ENCODE data around the gene TCF7L2.

TCF7L2 gene

GRCh38 chr10:113086282-113086681, 136.2 kb downstream of the TCF7L2 start:
- no peak for DNase-seq
- no peaks in the 10 kb centered on the region for H3K9me3 ChIP-seq (ENCODE audit: severe bottlenecking)
- TF ChIP-seq CTCF (IDR thresholded peaks at IDR 0.05; ENCODE audit: low read depth, low read length), result no peak
- H3K27me3 ChIP-seq (ENCODE audit: insufficient read depth, low read depth, severe bottlenecking), result no peaks in the 10 kb centered on the region
- no peak overlapping the region for H3K4me3 ChIP-seq (ENCODE audit: low read depth, low read length)
- no peak overlapping the region for H3K27ac ChIP-seq
- H3K36me3 ChIP-seq, result no peaks in the 10 kb centered on the region

GRCh38 chr10:113087165-113088029, 137.3 kb downstream of the TCF7L2 start:
- Histone ChIP-seq H3K36me3 (no peaks in the 10 kb centered on the region), H3K9me3 (ENCODE audit: severe bottlenecking) (no peaks in the 10 kb centered on the region), H3K4me3 (ENCODE audit: low read depth, low read length) (no peak overlapping the region), H3K27ac (no peak overlapping the region), H3K27me3 (ENCODE audit: insufficient read depth, low read depth, severe bottlenecking) (no peaks in the 10 kb centered on the region)
- TF ChIP-seq CTCF (IDR thresholded peaks at IDR 0.05; ENCODE audit: low read depth, low read length), result no peak
- DNase-seq, result no peak

GRCh38 chr10:113088194-113088593, 138.1 kb downstream of the TCF7L2 start:
- Histone ChIP-seq H3K9me3 (ENCODE audit: severe bottlenecking) (no peaks in the 10 kb centered on the region), H3K27ac (no peak overlapping the region), H3K27me3 (ENCODE audit: insufficient read depth, low read depth, severe bottlenecking) (no peaks in the 10 kb centered on the region), H3K4me3 (ENCODE audit: low read depth, low read length) (no peak overlapping the region), H3K36me3 (no peaks in the 10 kb centered on the region)
- TF ChIP-seq CTCF (IDR thresholded peaks at IDR 0.05; ENCODE audit: low read depth, low read length), result no peak
- DNase-seq, result no peak

GRCh38 chr10:113089551-113089950, 139.5 kb downstream of the TCF7L2 start:
- Histone ChIP-seq H3K27ac (no peak overlapping the region), H3K4me3 (ENCODE audit: low read depth, low read length) (no peak overlapping the region), H3K9me3 (ENCODE audit: severe bottlenecking) (no peaks in the 10 kb centered on the region), H3K27me3 (ENCODE audit: insufficient read depth, low read depth, severe bottlenecking) (no peaks in the 10 kb centered on the region), H3K36me3 (no peaks in the 10 kb centered on the region)
- no peak for TF ChIP-seq CTCF (IDR thresholded peaks at IDR 0.05; ENCODE audit: low read depth, low read length)
- no peak for DNase-seq

GRCh38 chr10:113091920-113092319, 141.9 kb downstream of the TCF7L2 start:
- H3K36me3 ChIP-seq, result no peaks in the 10 kb centered on the region
- no peak for TF ChIP-seq CTCF (IDR thresholded peaks at IDR 0.05; ENCODE audit: low read depth, low read length)
- no peaks in the 10 kb centered on the region for H3K27me3 ChIP-seq (ENCODE audit: insufficient read depth, low read depth, severe bottlenecking)
- H3K27ac ChIP-seq, result no peak overlapping the region
- no peaks in the 10 kb centered on the region for H3K9me3 ChIP-seq (ENCODE audit: severe bottlenecking)
- no peak overlapping the region for H3K4me3 ChIP-seq (ENCODE audit: low read depth, low read length)
- DNase-seq, result no peak

All from WERI-Rb-1 (cell line).